HEK293 (cell line): ENCODE measurements around the gene MCHR1.

ENCODE experiments used
- CTCF ChIA-PET: fragments of 350-600 bp; formaldehyde crosslinking; extraction: SDS; loops from one replicate; lab custom pipeline; 2021; ENCODE audit warnings: antibody characterized with exemption; lab: Yijun Ruan, JAX
- POLR2A ChIA-PET: fragments of 300-600 bp; formaldehyde crosslinking; extraction: SDS; loops from one replicate; lab custom pipeline; 2020; ENCODE audit warnings: antibody characterized with exemption, inconsistent platforms; lab: Yijun Ruan, JAX
- H3K27ac ChIP-seq: fragments of 200-500 bp; sonication (Bioruptor generic); 2 replicates; pipeline ENCODE4 v1.5.1; 2014; ENCODE audit warnings: low read depth, low read length, control low read depth, inconsistent platforms; ENCODE audit errors: extremely low read depth
- H3K36me3 ChIP-seq, 2 experiments: fragments of 200-500 bp in 1 of 2; sonication (Bioruptor generic) in 1 of 2; 1 replicate in 1 of 2; 2 replicates in 1 of 2; pipeline ENCODE4 v1.5.1; 2014 to 2017; ENCODE audit warnings: inconsistent platforms in 2 of 2, low read length in 2 of 2; ENCODE audit not compliant: control insufficient read depth in 2 of 2, insufficient read depth in 1 of 2
- H3K4me1 ChIP-seq: fragments of 200-500 bp; sonication (Bioruptor generic); 2 replicates; pipeline ENCODE4 v1.5.1; 2014; ENCODE audit warnings: mild to moderate bottlenecking, low read length, inconsistent platforms; ENCODE audit not compliant: control insufficient read depth, insufficient read depth
- H3K4me3 ChIP-seq: 2 replicates; pipeline ENCODE4 v1.5.1; 2011; ENCODE audit warnings: low read depth, mild to moderate bottlenecking, control low read depth, low read length, moderate library complexity
- H3K9me3 ChIP-seq: fragments of 200-500 bp; sonication (Bioruptor generic); 2 replicates; pipeline ENCODE4 v1.5.1; 2014; ENCODE audit warnings: low read depth, low read length, inconsistent platforms; ENCODE audit not compliant: control insufficient read depth, insufficient read depth
- FEZF1 ChIP-seq: fragments of 450-650 bp; formaldehyde crosslinking; IDR thresholded peaks from 2 replicates; pipeline ENCODE4 v1.5.1; 2016; ENCODE audit warnings: missing biosample characterization, missing genetic modification characterization
- GLI2 ChIP-seq: fragments of 450-650 bp; formaldehyde crosslinking; IDR thresholded peaks from 2 replicates; pipeline ENCODE4; 2017; ENCODE audit warnings: missing biosample characterization, missing genetic modification characterization, low read depth, borderline replicate concordance
- KLF1 ChIP-seq: fragments of 450-650 bp; formaldehyde crosslinking; IDR thresholded peaks from 2 replicates; pipeline ENCODE4 v1.5.1; 2016; ENCODE audit warnings: missing biosample characterization, missing genetic modification characterization
- KLF16 ChIP-seq: fragments of 450-650 bp; formaldehyde crosslinking; IDR thresholded peaks from 2 replicates; pipeline ENCODE4 v1.5.1; 2017; ENCODE audit warnings: missing biosample characterization, missing genetic modification characterization
- SP7 ChIP-seq: fragments of 450-650 bp; formaldehyde crosslinking; IDR thresholded peaks from 2 replicates; pipeline ENCODE4 v1.5.1; 2016; ENCODE audit warnings: missing biosample characterization, missing genetic modification characterization
- TRIM28 ChIP-seq: IDR thresholded peaks from 2 replicates; pipeline ENCODE4 v1.6.1; 2011; ENCODE audit warnings: low read length, control low read depth, borderline replicate concordance
- WT1 ChIP-seq: fragments of 450-650 bp; formaldehyde crosslinking; IDR thresholded peaks from 2 replicates; pipeline ENCODE4 v1.5.1; 2016; ENCODE audit warnings: missing biosample characterization, missing genetic modification characterization
- ZBTB1 ChIP-seq: fragments of 450-650 bp; formaldehyde crosslinking; IDR thresholded peaks from 2 replicates; pipeline ENCODE4 v1.5.1; 2016; ENCODE audit warnings: missing biosample characterization, missing genetic modification characterization
- ZBTB17 ChIP-seq: fragments of 450-650 bp; formaldehyde crosslinking; IDR thresholded peaks from 2 replicates; pipeline ENCODE4 v1.5.1; 2016; ENCODE audit warnings: missing biosample characterization, missing genetic modification characterization
- ZBTB20 ChIP-seq: fragments of 450-650 bp; formaldehyde crosslinking; IDR thresholded peaks from 2 replicates; pipeline ENCODE4 v1.5.1; 2016; ENCODE audit warnings: missing biosample characterization, missing genetic modification characterization
- ZIC2 ChIP-seq: fragments of 450-650 bp; formaldehyde crosslinking; IDR thresholded peaks from 2 replicates; pipeline ENCODE4 v1.5.1; 2016; ENCODE audit warnings: missing biosample characterization, missing genetic modification characterization
- ZNF157 ChIP-seq: fragments of 450-650 bp; formaldehyde crosslinking; IDR thresholded peaks from 2 replicates; pipeline ENCODE4 v1.5.1; 2016; ENCODE audit warnings: missing biosample characterization, missing genetic modification characterization
- ZNF175 ChIP-seq: fragments of 450-650 bp; formaldehyde crosslinking; IDR thresholded peaks from 2 replicates; pipeline ENCODE4 v1.5.1; 2016; ENCODE audit warnings: missing biosample characterization, missing genetic modification characterization
- ZNF248 ChIP-seq: fragments of 450-650 bp; formaldehyde crosslinking; IDR thresholded peaks from 2 replicates; pipeline ENCODE4 v1.5.1; 2017; ENCODE audit warnings: missing biosample characterization, missing genetic modification characterization
- ZNF266 ChIP-seq: fragments of 450-650 bp; formaldehyde crosslinking; IDR thresholded peaks from 2 replicates; pipeline ENCODE4 v1.5.1; 2016; ENCODE audit warnings: missing biosample characterization, missing genetic modification characterization, low read depth
- ZNF404 ChIP-seq: fragments of 450-650 bp; formaldehyde crosslinking; IDR thresholded peaks from 2 replicates; pipeline ENCODE4 v1.5.1; 2017; ENCODE audit warnings: missing biosample characterization, missing genetic modification characterization
- ZNF544 ChIP-seq: fragments of 450-650 bp; formaldehyde crosslinking; IDR thresholded peaks from 2 replicates; pipeline ENCODE4 v1.5.0; 2017; ENCODE audit warnings: missing biosample characterization, missing genetic modification characterization
- ZNF645 ChIP-seq: fragments of 450-650 bp; formaldehyde crosslinking; IDR thresholded peaks from 2 replicates; pipeline ENCODE4; 2016; ENCODE audit warnings: missing biosample characterization, missing genetic modification characterization
- ZNF843 ChIP-seq: fragments of 450-650 bp; formaldehyde crosslinking; IDR thresholded peaks from 2 replicates; pipeline ENCODE4 v1.5.1; 2016; ENCODE audit warnings: missing biosample characterization, missing genetic modification characterization
- ZSCAN5A ChIP-seq: fragments of 450-650 bp; formaldehyde crosslinking; IDR thresholded peaks from 2 replicates; pipeline ENCODE4 v1.5.1; 2016; ENCODE audit warnings: missing biosample characterization, missing genetic modification characterization
- TF ChIP-seq, protein P1 (sequence below): fragments of 450-650 bp; formaldehyde crosslinking; IDR thresholded peaks from 2 replicates; pipeline ENCODE4 v1.5.1; 2016; ENCODE audit warnings: missing biosample characterization, missing genetic modification characterization
- TF ChIP-seq, protein P2 (sequence below): fragments of 450-650 bp; formaldehyde crosslinking; conservative IDR thresholded peaks from 2 replicates; pipeline ENCODE4 v1.5.1; 2016; ENCODE audit warnings: low read depth, missing biosample characterization, missing genetic modification characterization
- TF ChIP-seq, protein P3 (sequence below): fragments of 450-650 bp; formaldehyde crosslinking; IDR thresholded peaks from 2 replicates; pipeline ENCODE4 v1.5.1; 2016; ENCODE audit warnings: missing biosample characterization, missing genetic modification characterization

MCHR1 gene

GRCh38 chr22:40659166-40659565 is 20.1 kb upstream of the MCHR1 start (continued):
- no peak for TF ChIP-seq FEZF1 (tag by site-specific recombination)
- no peak for TF ChIP-seq ZBTB20
- TF ChIP-seq KLF1: no peak
- TF ChIP-seq WT1 (tag by site-specific recombination): no peak
- TF ChIP-seq, protein P1, sequence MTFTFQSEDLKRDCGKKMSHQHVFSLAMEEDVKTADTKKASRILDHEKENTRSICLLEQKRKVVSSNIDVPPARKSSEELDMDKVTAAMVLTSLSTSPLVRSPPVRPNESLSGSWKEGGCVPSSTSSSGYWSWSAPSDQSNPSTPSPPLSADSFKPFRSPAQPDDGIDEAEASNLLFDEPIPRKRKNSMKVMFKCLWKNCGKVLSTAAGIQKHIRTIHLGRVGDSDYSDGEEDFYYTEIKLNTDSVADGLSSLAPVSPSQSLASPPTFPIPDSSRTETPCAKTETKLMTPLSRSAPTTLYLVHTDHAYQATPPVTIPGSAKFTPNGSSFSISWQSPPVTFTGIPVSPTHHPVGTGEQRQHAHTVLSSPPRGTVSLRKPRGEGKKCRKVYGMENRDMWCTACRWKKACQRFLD (tag by site-specific recombination): no peak
- TF ChIP-seq ZBTB17 (tag by site-specific recombination): no peak
- TF ChIP-seq TRIM28: no peak
- TF ChIP-seq, all 188 proteins: peak for 0

- ChIA-PET POLR2A (no interaction called here), CTCF (interaction anchor here (0.8 kb wide), 1 partner anchor 239 kb away, joined by 3 read pairs; no protein-coding TSS in a partner anchor)
- Histone ChIP-seq H3K9me3 (no peaks in the 10 kb centered on the region), H3K36me3 (no peaks in the 10 kb centered on the region), H3K27ac (no peak overlapping the region), H3K4me1 (no peaks in the 10 kb centered on the region), H3K4me3 (no peak overlapping the region)
- TF ChIP-seq ZNF404 (tag by site-specific recombination): no peak
- no peak for TF ChIP-seq ZIC2
- no peak for TF ChIP-seq ZBTB1 (tag by site-specific recombination)
- no peak for TF ChIP-seq ZNF843 (tag by site-specific recombination)
Observed at GRCh38 chr22:40660730-40661129, 18.6 kb upstream of the MCHR1 start.

DNA sequence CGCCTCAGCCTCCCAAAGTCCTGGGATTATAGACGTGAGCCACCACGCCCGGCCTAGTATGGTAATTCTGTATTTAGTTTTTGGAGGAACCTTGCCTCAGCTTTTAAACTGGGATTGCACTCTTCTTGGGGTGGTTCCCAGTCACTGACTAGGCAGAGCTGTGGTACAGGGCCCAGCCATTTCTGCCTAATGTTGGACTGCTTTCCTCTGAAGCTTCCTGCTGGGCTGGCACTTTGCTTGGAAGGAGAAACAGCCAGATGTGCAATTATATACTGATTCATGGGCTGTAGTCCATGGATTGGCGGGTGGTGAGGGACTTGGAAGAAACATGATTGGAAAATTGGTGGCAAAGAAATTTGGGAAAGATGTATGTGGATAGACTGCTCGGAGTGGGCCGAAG is 17.6 kb upstream of the MCHR1 start:
- POLR2A ChIA-PET: interaction anchor here (1.3 kb wide), 1 partner anchor 11 kb away, joined by 3 read pairs; no protein-coding TSS in a partner anchor
- Histone ChIP-seq H3K9me3 (no peaks in the 10 kb centered on the region), H3K4me3 (no peak overlapping the region), H3K36me3 (no peaks in the 10 kb centered on the region), H3K4me1 (no peaks in the 10 kb centered on the region), H3K27ac (no peak overlapping the region)
- CTCF ChIA-PET: interaction anchor here (0.7 to 0.8 kb wide), 2 partner anchors 10 to 13 kb away, joined by 3 to 4 read pairs; no protein-coding TSS in a partner anchor
- no peak for TF ChIP-seq ZNF157 (tag by site-specific recombination)
- no peak for TF ChIP-seq FEZF1 (tag by site-specific recombination)
- no peak for TF ChIP-seq SP7 (tag by site-specific recombination)
- no peak for TF ChIP-seq ZNF843 (tag by site-specific recombination)
- TF ChIP-seq ZNF248: no peak
- no peak for TF ChIP-seq ZNF645 (tag by site-specific recombination)
- TF ChIP-seq ZNF266 (tag by site-specific recombination): no peak
- TF ChIP-seq GLI2: no peak
- TF ChIP-seq, protein P2, sequence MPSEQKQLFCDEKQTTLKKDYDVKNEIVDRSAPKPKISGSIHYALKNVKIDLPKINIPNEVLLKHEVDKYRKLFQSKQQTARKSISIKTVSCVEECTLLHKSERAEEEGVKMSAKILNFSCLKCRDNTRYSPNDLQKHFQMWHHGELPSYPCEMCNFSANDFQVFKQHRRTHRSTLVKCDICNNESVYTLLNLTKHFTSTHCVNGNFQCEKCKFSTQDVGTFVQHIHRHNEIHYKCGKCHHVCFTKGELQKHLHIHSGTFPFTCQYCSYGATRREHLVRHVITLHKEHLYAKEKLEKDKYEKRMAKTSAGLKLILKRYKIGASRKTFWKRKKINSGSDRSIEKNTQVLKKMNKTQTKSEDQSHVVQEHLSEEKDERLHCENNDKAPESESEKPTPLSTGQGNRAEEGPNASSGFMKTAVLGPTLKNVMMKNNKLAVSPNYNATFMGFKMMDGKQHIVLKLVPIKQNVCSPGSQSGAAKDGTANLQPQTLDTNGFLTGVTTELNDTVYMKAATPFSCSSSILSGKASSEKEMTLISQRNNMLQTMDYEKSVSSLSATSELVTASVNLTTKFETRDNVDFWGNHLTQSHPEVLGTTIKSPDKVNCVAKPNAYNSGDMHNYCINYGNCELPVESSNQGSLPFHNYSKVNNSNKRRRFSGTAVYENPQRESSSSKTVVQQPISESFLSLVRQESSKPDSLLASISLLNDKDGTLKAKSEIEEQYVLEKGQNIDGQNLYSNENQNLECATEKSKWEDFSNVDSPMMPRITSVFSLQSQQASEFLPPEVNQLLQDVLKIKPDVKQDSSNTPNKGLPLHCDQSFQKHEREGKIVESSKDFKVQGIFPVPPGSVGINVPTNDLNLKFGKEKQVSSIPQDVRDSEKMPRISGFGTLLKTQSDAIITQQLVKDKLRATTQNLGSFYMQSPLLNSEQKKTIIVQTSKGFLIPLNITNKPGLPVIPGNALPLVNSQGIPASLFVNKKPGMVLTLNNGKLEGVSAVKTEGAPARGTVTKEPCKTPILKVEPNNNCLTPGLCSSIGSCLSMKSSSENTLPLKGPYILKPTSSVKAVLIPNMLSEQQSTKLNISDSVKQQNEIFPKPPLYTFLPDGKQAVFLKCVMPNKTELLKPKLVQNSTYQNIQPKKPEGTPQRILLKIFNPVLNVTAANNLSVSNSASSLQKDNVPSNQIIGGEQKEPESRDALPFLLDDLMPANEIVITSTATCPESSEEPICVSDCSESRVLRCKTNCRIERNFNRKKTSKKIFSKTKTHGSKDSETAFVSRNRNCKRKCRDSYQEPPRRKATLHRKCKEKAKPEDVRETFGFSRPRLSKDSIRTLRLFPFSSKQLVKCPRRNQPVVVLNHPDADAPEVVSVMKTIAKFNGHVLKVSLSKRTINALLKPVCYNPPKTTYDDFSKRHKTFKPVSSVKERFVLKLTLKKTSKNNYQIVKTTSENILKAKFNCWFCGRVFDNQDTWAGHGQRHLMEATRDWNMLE (tag by site-specific recombination): no peak
- TF ChIP-seq ZNF544: no peak
- TF ChIP-seq ZSCAN5A (tag by site-specific recombination): no peak
- TF ChIP-seq KLF16 (tag by site-specific recombination): no peak
- TF ChIP-seq, protein P3, sequence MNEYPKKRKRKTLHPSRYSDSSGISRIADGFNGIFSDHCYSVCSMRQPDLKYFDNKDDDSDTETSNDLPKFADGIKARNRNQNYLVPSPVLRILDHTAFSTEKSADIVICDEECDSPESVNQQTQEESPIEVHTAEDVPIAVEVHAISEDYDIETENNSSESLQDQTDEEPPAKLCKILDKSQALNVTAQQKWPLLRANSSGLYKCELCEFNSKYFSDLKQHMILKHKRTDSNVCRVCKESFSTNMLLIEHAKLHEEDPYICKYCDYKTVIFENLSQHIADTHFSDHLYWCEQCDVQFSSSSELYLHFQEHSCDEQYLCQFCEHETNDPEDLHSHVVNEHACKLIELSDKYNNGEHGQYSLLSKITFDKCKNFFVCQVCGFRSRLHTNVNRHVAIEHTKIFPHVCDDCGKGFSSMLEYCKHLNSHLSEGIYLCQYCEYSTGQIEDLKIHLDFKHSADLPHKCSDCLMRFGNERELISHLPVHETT (tag by site-specific recombination): no peak
- TF ChIP-seq ZNF175 (tag by site-specific recombination): no peak
